H9 (cell line): ENCODE measurements around the gene PJA2. TPM values are rescaled to one million over a fixed set of nuclear protein-coding genes. Genes with fewer than 3 reads are reported as not detected.

ENCODE experiments used
- DNase-seq: peaks from one replicate; pipeline ENCODE4 v3.0.0-alpha.2; 2017
- H2AFZ ChIP-seq: one replicate; pipeline ENCODE4 v1.6.1; 2013; ENCODE audit warnings: mild to moderate bottlenecking, low read length, control low read depth, moderate library complexity
- H2AK5ac ChIP-seq: 2 replicates; pipeline ENCODE4 v1.6.1; 2013; ENCODE audit warnings: low read length, control low read depth, mixed read lengths; ENCODE audit not compliant: insufficient read length
- H2BK120ac ChIP-seq: one replicate; pipeline ENCODE4 v1.6.1; 2013; ENCODE audit warnings: low read depth, mild to moderate bottlenecking, low read length, control low read depth, inconsistent platforms; ENCODE audit not compliant: poor library complexity, severe bottlenecking
- H2BK12ac ChIP-seq: 2 replicates; pipeline ENCODE4 v1.6.1; 2013; ENCODE audit warnings: low read length, control low read depth, mixed read lengths, low read depth; ENCODE audit not compliant: insufficient read length
- H2BK15ac ChIP-seq: 2 replicates; pipeline ENCODE4 v1.6.1; 2013; ENCODE audit warnings: low read depth, low read length, control low read depth
- H2BK20ac ChIP-seq: one replicate; pipeline ENCODE4 v1.6.1; 2013; ENCODE audit warnings: low read depth, mild to moderate bottlenecking, low read length, control low read depth, inconsistent platforms; ENCODE audit not compliant: poor library complexity, severe bottlenecking
- H2BK5ac ChIP-seq: 2 replicates; pipeline ENCODE4 v1.6.1; 2013; ENCODE audit warnings: low read length, control low read depth, mixed read lengths; ENCODE audit not compliant: insufficient read length
- H3K14ac ChIP-seq: 2 replicates; pipeline ENCODE4 v1.6.1; 2013; ENCODE audit warnings: low read length, control low read depth; ENCODE audit not compliant: insufficient read depth
- H3K18ac ChIP-seq: 2 replicates; pipeline ENCODE4 v1.6.1; 2013; ENCODE audit warnings: low read depth, mild to moderate bottlenecking, mixed read lengths, low read length, control low read depth; ENCODE audit not compliant: insufficient read length
- H3K23ac ChIP-seq: 2 replicates; pipeline ENCODE4 v1.6.1; 2013; ENCODE audit warnings: low read length, control low read depth, mixed read lengths, low read depth; ENCODE audit not compliant: insufficient read length
- H3K23me2 ChIP-seq: 2 replicates; pipeline ENCODE4 v1.6.1; 2013; ENCODE audit warnings: low read depth, mild to moderate bottlenecking, mixed read lengths, low read length, control low read depth; ENCODE audit not compliant: insufficient read length, poor library complexity, severe bottlenecking
- H3K27ac ChIP-seq: 2 replicates; pipeline ENCODE4 v1.5.1; 2013; ENCODE audit warnings: low read length, control low read depth, mixed read lengths, low read depth; ENCODE audit not compliant: insufficient read length
- H3K27me3 ChIP-seq: 2 replicates; pipeline ENCODE4 v1.6.1; 2013; ENCODE audit warnings: low read length, control low read depth, inconsistent platforms; ENCODE audit not compliant: insufficient read depth
- H3K4ac ChIP-seq: 2 replicates; pipeline ENCODE4 v1.6.1; 2013; ENCODE audit warnings: low read depth, mild to moderate bottlenecking, control low read depth, inconsistent platforms, low read length, moderate library complexity
- H3K4me1 ChIP-seq: 2 replicates; pipeline ENCODE4 v1.6.1; 2013; ENCODE audit warnings: low read length, control low read depth, inconsistent platforms; ENCODE audit not compliant: insufficient read depth
- H3K4me2 ChIP-seq: 2 replicates; pipeline ENCODE4 v1.6.1; 2013; ENCODE audit warnings: low read length, control low read depth, mixed read lengths; ENCODE audit not compliant: insufficient read length, insufficient read depth
- H3K56ac ChIP-seq: 2 replicates; pipeline ENCODE4 v1.6.1; 2013; ENCODE audit warnings: low read depth, mild to moderate bottlenecking, mixed read lengths, low read length, control low read depth; ENCODE audit not compliant: insufficient read length
- H3K79me1 ChIP-seq: 2 replicates; pipeline ENCODE4 v1.6.1; 2013; ENCODE audit warnings: low read depth, mild to moderate bottlenecking, moderate library complexity, low read length, control low read depth, inconsistent platforms; ENCODE audit not compliant: insufficient read depth, poor library complexity, severe bottlenecking
- H3K79me2 ChIP-seq: 2 replicates; pipeline ENCODE4 v1.6.1; 2013; ENCODE audit warnings: low read length, control low read depth, inconsistent platforms; ENCODE audit not compliant: insufficient read depth
- H3K9ac ChIP-seq: 2 replicates; pipeline ENCODE4 v1.6.1; 2013; ENCODE audit warnings: low read length, control low read depth, mixed read lengths; ENCODE audit not compliant: insufficient read length; ENCODE audit errors: extremely low read depth
- H3K9me3 ChIP-seq: one replicate; pipeline ENCODE4 v1.6.1; 2013; ENCODE audit warnings: low read depth, low read length, inconsistent platforms; ENCODE audit not compliant: control insufficient read depth
- H3T11ph ChIP-seq: one replicate; pipeline ENCODE4 v1.6.1; 2013; ENCODE audit warnings: mild to moderate bottlenecking, low read length, control low read depth, inconsistent platforms
- H4K20me1 ChIP-seq: one replicate; pipeline ENCODE4 v1.6.1; 2013; ENCODE audit not compliant: control insufficient read depth, insufficient read length, insufficient read depth
- H4K5ac ChIP-seq: 2 replicates; pipeline ENCODE4 v1.6.1; 2013; ENCODE audit warnings: low read depth, mild to moderate bottlenecking, mixed read lengths, low read length, control low read depth; ENCODE audit not compliant: insufficient read length
- H4K8ac ChIP-seq: replicated peaks from 2 replicates; pipeline ENCODE4 v1.6.1; 2013; ENCODE audit warnings: low read length, control low read depth, mixed read lengths, low read depth; ENCODE audit not compliant: insufficient read length
- H4K91ac ChIP-seq: 2 replicates; pipeline ENCODE4 v1.6.1; 2013; ENCODE audit warnings: low read depth, mild to moderate bottlenecking, moderate library complexity, mixed read lengths, low read length, control low read depth; ENCODE audit not compliant: insufficient read length
- H3K27ac Mint-ChIP-seq, 3 experiments: 2 replicates in 2 of 3; 3 replicates in 1 of 3; pipeline ENCODE4 v1.8.0; 2020 to 2021; ENCODE audit warnings: mixed read lengths in 3 of 3, mild to moderate bottlenecking in 1 of 3, moderate library complexity in 1 of 3
- H3K27me3 Mint-ChIP-seq: 2 replicates; pipeline ENCODE4 v1.8.0; 2021; ENCODE audit warnings: low read depth, mild to moderate bottlenecking, moderate library complexity, mixed read lengths
- H3K36me3 Mint-ChIP-seq, 3 experiments: 2 replicates in 2 of 3; 3 replicates in 1 of 3; pipeline ENCODE4 v1.8.0; 2020 to 2021; ENCODE audit warnings: low read depth in 3 of 3, mixed read lengths in 3 of 3; ENCODE audit not compliant: insufficient read depth in 1 of 3
- H3K4me1 Mint-ChIP-seq, 2 experiments: 2 replicates each; pipeline ENCODE4 v1.8.0; 2020; ENCODE audit warnings: mixed read lengths in 2 of 2
- H3K4me3 Mint-ChIP-seq, 2 experiments: 2 replicates in 1 of 2; 3 replicates in 1 of 2; pipeline ENCODE4 v1.8.0; 2020 to 2021; ENCODE audit warnings: mild to moderate bottlenecking in 2 of 2, mixed read lengths in 2 of 2, moderate library complexity in 1 of 2
- H3K9me3 Mint-ChIP-seq, 2 experiments: 2 replicates in 1 of 2; 3 replicates in 1 of 2; pipeline ENCODE4 v1.8.0; 2020; ENCODE audit warnings: mild to moderate bottlenecking in 2 of 2, mixed read lengths in 2 of 2, moderate library complexity in 1 of 2
- WGBS: extraction: QIAGEN DNeasy Blood & Tissue Kit; methylation state at CpG from one replicate; pipeline ENCODE4 v1.1.7; 2013; ENCODE audit warnings: missing lambda C conversion rate, low lambda C conversion rate, mixed read lengths; ENCODE audit not compliant: insufficient read length; ENCODE audit errors: extremely low coverage; 5-methylcytosine and 5-hydroxymethylcytosine counted together
- total RNA-seq: library from RNA; stranded (reverse); gene quantifications from 2 replicates; pipeline ENCODE4 v1.2.1, GENCODE V29; 2021
- TF ChIP-seq, protein P1 (sequence below): fragments of 200-600 bp; sonication (generic); conservative IDR thresholded peaks from 3 replicates; pipeline ENCODE4 v1.8.0; 2021; ENCODE audit warnings: antibody characterized with exemption, mild to moderate bottlenecking

Gene PJA2
- total RNA-seq, 1 experiment from 2014 or later = 41.5 TPM

DNA sequence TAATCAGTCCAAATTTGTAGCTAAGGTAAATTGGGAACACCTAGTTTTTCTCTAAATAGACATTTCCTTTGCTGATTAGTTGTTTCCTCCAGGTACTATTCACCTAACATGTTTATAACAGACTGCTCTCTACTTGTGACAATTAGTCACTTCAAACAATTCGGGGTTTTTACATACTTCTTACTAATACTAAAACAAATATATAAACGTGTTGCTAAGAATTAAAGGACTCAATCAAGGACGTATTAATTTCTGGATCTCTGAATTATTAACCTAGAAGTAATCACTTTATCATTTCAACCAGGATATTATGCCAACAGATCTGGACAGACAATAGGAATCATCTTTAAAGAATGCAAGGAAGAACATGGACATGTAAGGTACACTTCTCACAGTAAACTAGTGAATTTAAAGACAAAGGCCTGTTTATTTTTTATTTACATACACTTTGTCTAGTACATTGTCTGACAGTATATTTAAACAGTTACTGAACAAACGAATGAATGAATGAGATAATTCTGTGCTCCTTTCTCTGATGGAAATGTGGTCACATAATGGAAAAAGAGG is 22.3 kb downstream of the PJA2 start:
- H3K9me3 Mint-ChIP-seq = no peaks in the 10 kb centered on the region
- no peak for DNase-seq
- H3K9ac ChIP-seq = no peak overlapping the region
- no peak overlapping the region for H2BK12ac ChIP-seq
- H2BK120ac ChIP-seq = no peak overlapping the region
- no CpG with 5 or more reads among the region's 4 CpGs for WGBS
- no peak overlapping the region for H2AFZ ChIP-seq
- H3K23ac ChIP-seq = no peak overlapping the region
- no peak overlapping the region for H4K5ac ChIP-seq
- H2BK15ac ChIP-seq = no peak overlapping the region
- no peak overlapping the region for H3K4ac ChIP-seq
- no peak overlapping the region for H2BK5ac ChIP-seq
- H3K56ac ChIP-seq = no peak overlapping the region
- H4K91ac ChIP-seq = no peak overlapping the region
- peaks cover 12% of the 10 kb centered on the region for H3K79me1 ChIP-seq
- H3K79me2 ChIP-seq = peaks cover 5% of the 10 kb centered on the region; the same call in 1 of the 2 replicates
- no peaks in the 10 kb centered on the region for H3K27me3 ChIP-seq
- no peak overlapping the region for H3K27ac Mint-ChIP-seq
- no peaks in the 10 kb centered on the region for H3K4me1 ChIP-seq
- peaks cover 0 to 8% of the 10 kb centered on the region in 2 experiments; a peak in 2 of 4 replicates for H3K4me1 Mint-ChIP-seq
- no peaks in the 10 kb centered on the region for H3K27me3 Mint-ChIP-seq
- H4K8ac ChIP-seq = no peak overlapping the region
- H3K9me3 ChIP-seq = no peaks in the 10 kb centered on the region
- H3K18ac ChIP-seq = no peak overlapping the region
- no peaks in the 10 kb centered on the region for H4K20me1 ChIP-seq
- no peak overlapping the region for H2AK5ac ChIP-seq
- no peak overlapping the region for H3T11ph ChIP-seq
- no peak overlapping the region for H3K4me2 ChIP-seq
- no peaks in the 10 kb centered on the region; a peak in 3 of 7 replicates for H3K36me3 Mint-ChIP-seq
- no peaks in the 10 kb centered on the region for H3K23me2 ChIP-seq
- H2BK20ac ChIP-seq = no peak overlapping the region
- TF ChIP-seq, protein P1, sequence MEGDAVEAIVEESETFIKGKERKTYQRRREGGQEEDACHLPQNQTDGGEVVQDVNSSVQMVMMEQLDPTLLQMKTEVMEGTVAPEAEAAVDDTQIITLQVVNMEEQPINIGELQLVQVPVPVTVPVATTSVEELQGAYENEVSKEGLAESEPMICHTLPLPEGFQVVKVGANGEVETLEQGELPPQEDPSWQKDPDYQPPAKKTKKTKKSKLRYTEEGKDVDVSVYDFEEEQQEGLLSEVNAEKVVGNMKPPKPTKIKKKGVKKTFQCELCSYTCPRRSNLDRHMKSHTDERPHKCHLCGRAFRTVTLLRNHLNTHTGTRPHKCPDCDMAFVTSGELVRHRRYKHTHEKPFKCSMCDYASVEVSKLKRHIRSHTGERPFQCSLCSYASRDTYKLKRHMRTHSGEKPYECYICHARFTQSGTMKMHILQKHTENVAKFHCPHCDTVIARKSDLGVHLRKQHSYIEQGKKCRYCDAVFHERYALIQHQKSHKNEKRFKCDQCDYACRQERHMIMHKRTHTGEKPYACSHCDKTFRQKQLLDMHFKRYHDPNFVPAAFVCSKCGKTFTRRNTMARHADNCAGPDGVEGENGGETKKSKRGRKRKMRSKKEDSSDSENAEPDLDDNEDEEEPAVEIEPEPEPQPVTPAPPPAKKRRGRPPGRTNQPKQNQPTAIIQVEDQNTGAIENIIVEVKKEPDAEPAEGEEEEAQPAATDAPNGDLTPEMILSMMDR = no peak
- no peak overlapping the region for H3K14ac ChIP-seq
- no peak overlapping the region for H3K4me3 Mint-ChIP-seq
- H3K27ac ChIP-seq = no peak overlapping the region
